ENCODE results near the gene HHLA2. TPM values are rescaled to one million over a fixed set of nuclear protein-coding genes. Genes with fewer than 3 reads are reported as not detected.
"Not testable (repeated sequence)": the region's sequence is repeated elsewhere in the genome, so short reads cannot be mapped to it uniquely, and the experiment has no call there.

Gene HHLA2
- total RNA-seq, 1 experiment from 2014 or later: 5.8 TPM

DNA sequence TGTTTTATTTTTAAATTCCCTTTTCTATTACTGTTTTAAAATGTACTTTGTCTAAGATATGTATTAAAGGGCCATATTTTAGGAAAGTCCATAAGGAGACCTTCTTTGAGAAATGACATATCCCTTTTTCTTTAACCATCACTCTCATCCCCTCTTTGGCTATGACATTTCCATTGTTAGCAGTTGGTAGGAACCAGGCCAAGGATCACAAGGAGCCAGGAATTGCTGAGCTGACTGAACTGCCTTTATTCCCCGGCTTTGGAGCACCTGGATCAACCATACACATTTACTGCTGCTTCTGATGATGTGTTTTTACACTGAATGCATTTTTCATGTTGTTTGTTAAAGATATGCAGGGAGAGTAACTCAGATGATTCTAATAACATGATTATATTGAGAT lies 79.7 kb downstream of the HHLA2 start:
- H3K4me3 Mint-ChIP-seq (ENCODE audit: low read depth, unreplicated experiment): no peak overlapping the region
- no peaks in the 10 kb centered on the region for H3K36me3 Mint-ChIP-seq (ENCODE audit: insufficient read depth, unreplicated experiment)
- H3K4me1 Mint-ChIP-seq (ENCODE audit: low read depth, unreplicated experiment): no peaks in the 10 kb centered on the region
- intact Hi-C loops (cut with micrococcal nuclease; ENCODE audit: unreplicated experiment): no loop called here
- CTCF ChIA-PET: no interaction called here
- TF ChIP-seq, protein P1, sequence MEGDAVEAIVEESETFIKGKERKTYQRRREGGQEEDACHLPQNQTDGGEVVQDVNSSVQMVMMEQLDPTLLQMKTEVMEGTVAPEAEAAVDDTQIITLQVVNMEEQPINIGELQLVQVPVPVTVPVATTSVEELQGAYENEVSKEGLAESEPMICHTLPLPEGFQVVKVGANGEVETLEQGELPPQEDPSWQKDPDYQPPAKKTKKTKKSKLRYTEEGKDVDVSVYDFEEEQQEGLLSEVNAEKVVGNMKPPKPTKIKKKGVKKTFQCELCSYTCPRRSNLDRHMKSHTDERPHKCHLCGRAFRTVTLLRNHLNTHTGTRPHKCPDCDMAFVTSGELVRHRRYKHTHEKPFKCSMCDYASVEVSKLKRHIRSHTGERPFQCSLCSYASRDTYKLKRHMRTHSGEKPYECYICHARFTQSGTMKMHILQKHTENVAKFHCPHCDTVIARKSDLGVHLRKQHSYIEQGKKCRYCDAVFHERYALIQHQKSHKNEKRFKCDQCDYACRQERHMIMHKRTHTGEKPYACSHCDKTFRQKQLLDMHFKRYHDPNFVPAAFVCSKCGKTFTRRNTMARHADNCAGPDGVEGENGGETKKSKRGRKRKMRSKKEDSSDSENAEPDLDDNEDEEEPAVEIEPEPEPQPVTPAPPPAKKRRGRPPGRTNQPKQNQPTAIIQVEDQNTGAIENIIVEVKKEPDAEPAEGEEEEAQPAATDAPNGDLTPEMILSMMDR (IDR thresholded peaks at IDR 0.05; ENCODE audit: unreplicated experiment): no peak
- no peaks in the 10 kb centered on the region for H3K9me3 Mint-ChIP-seq (ENCODE audit: low read depth, unreplicated experiment)
- BruUV-seq (replicated peaks): no TSS peak
- DNase-seq: no peak
- no peak overlapping the region for H3K27ac Mint-ChIP-seq (ENCODE audit: unreplicated experiment)
- H3K27me3 Mint-ChIP-seq (ENCODE audit: unreplicated experiment): no peaks in the 10 kb centered on the region

DNA sequence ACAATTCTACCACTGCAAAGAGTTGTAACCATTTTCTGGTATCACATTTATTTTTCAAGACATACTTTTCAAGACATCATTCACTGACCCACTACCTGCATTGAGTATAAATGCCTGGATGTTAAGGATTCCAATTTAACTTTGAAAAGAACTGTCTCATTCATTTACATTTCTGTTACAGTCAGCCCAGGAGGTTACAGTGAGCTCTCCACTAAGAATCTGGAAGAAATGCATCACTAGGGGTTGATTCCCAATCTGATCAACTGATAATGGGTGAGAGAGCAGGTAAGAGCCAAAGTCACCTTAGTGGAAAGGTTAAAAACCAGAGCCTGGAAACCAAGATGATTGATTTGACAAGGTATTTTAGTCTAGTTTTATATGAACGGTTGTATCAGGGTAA lies 81.0 kb downstream of the HHLA2 start:
- H3K36me3 Mint-ChIP-seq (ENCODE audit: insufficient read depth, unreplicated experiment): no peaks in the 10 kb centered on the region
- no peaks in the 10 kb centered on the region for H3K4me1 Mint-ChIP-seq (ENCODE audit: low read depth, unreplicated experiment)
- TF ChIP-seq, protein P1 (IDR thresholded peaks at IDR 0.05; ENCODE audit: unreplicated experiment): no peak
- H3K27me3 Mint-ChIP-seq (ENCODE audit: unreplicated experiment): no peaks in the 10 kb centered on the region
- intact Hi-C loops (cut with micrococcal nuclease; ENCODE audit: unreplicated experiment): no loop called here
- CTCF ChIA-PET: no interaction called here
- no peak overlapping the region for H3K4me3 Mint-ChIP-seq (ENCODE audit: low read depth, unreplicated experiment)
- BruUV-seq (replicated peaks): no TSS peak
- no peak for DNase-seq
- H3K9me3 Mint-ChIP-seq (ENCODE audit: low read depth, unreplicated experiment): no peaks in the 10 kb centered on the region
- no peak overlapping the region for H3K27ac Mint-ChIP-seq (ENCODE audit: unreplicated experiment)

DNA sequence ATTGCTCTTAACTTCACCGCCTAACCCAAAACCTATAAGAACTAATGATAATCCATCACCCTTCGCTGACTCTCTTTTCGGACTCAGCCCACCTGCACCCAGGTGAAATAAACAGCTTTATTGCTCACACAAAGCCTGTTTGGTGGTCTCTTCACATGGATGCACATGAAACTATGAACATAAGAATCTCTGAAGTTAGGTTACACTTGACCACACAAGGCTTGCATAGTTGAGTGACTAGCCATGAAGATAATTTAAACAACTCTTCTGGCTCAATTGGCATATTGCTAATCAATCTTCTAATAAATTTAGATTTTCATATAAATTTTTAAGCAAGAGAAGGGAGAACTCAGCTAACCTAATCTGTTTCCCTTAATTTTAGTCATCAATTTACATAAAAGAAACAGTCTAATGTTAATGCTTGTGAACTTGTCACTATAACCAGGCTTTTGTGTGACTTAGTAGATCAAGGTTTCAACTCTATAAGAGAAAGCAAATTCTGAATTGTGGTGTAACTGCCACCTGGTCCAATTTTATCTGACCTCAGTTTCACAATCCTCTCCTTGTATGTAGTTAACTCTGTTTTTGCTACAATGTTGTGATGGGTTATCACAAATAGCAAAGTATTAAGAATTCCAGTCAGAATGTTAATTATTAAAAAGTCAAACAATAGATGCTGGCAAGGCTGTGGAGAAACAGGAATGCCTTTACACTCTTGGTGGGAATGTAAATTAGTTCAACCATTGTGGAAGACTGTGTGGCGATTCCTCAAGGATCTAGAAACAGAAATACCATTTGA lies 82.0 kb downstream of the HHLA2 start:
- no peaks in the 10 kb centered on the region for H3K36me3 Mint-ChIP-seq (ENCODE audit: insufficient read depth, unreplicated experiment)
- intact Hi-C loops (cut with micrococcal nuclease; ENCODE audit: unreplicated experiment): no loop called here

DNA sequence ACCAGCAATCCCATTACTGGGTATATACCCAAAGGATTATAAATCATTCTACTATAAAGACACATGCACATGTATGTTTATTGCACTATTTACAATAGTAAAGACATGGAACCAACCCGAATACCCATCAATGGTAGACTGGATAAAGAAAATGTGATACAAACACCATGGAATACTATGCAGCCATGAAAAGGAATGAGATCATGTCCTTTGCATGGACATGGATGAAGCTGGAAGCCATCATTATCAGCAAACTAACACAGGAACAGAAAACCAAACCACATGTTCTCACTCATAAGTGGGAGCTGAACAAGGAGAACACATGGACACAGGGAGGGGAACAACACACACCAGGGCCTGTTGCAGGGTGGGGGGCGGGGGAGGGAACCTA lies 82.6 kb downstream of the HHLA2 start:
- BruUV-seq (replicated peaks); H3K27me3 Mint-ChIP-seq (ENCODE audit: unreplicated experiment); H3K36me3 Mint-ChIP-seq (ENCODE audit: insufficient read depth, unreplicated experiment); DNase-seq; intact Hi-C loops (cut with micrococcal nuclease; ENCODE audit: unreplicated experiment); CTCF ChIA-PET; H3K4me3 Mint-ChIP-seq (ENCODE audit: low read depth, unreplicated experiment); H3K9me3 Mint-ChIP-seq (ENCODE audit: low read depth, unreplicated experiment); H3K27ac Mint-ChIP-seq (ENCODE audit: unreplicated experiment); H3K4me1 Mint-ChIP-seq (ENCODE audit: low read depth, unreplicated experiment): not testable (repeated sequence)

More for the DNA sequence above, 82.0 kb downstream of the HHLA2 start:
- DNase-seq: no peak
- Mint-ChIP-seq H3K27me3 (ENCODE audit: unreplicated experiment) (no peaks in the 10 kb centered on the region), H3K27ac (ENCODE audit: unreplicated experiment) (no peak overlapping the region), H3K9me3 (ENCODE audit: low read depth, unreplicated experiment) (no peaks in the 10 kb centered on the region), H3K4me1 (ENCODE audit: low read depth, unreplicated experiment) (no peaks in the 10 kb centered on the region), H3K4me3 (ENCODE audit: low read depth, unreplicated experiment) (no peak overlapping the region)
- CTCF ChIA-PET: no interaction called here
- no TSS peak for BruUV-seq (replicated peaks)
- TF ChIP-seq, protein P1 (IDR thresholded peaks at IDR 0.05; ENCODE audit: unreplicated experiment): no peak

DNA sequence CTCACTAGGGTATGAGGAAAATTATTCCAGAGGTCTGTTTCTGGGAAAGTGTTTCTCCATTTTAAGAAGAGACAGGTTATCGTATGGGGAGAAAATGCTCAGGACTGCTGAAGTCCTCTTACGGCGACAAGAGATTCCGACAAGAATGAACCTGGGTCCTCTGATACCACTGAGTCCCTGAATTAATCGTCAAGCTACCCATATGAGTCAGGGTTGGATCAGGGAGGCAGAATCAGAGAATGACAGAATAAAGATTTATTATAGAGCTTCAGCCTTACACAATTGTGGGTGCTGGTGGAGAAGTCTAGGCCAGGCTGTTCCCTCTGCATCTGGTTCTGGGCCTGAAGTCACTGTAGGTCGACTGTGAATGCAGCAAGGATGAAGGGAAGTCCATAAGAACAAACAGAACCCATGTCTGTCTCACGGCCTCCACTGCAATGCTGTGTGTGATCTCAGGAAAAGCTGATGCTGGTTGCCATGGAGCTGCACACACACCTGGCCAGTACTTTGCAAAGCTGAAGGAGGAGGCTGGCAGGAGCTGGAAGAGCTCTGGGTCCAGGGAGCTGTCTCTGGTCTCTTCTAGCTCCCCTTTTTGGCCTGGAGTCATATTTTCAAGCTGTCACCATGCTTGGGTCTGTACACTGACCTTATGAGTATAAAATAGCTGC lies 83.9 kb downstream of the HHLA2 start:
- intact Hi-C loops (cut with micrococcal nuclease; ENCODE audit: unreplicated experiment): no loop called here
- H3K9me3 Mint-ChIP-seq (ENCODE audit: low read depth, unreplicated experiment): no peaks in the 10 kb centered on the region
- no peaks in the 10 kb centered on the region for H3K4me1 Mint-ChIP-seq (ENCODE audit: low read depth, unreplicated experiment)
- TF ChIP-seq, protein P1 (IDR thresholded peaks at IDR 0.05; ENCODE audit: unreplicated experiment): no peak
- H3K27me3 Mint-ChIP-seq (ENCODE audit: unreplicated experiment): no peaks in the 10 kb centered on the region
- no peak overlapping the region for H3K4me3 Mint-ChIP-seq (ENCODE audit: low read depth, unreplicated experiment)
- H3K27ac Mint-ChIP-seq (ENCODE audit: unreplicated experiment): no peak overlapping the region
- DNase-seq: no peak
- BruUV-seq (replicated peaks): no TSS peak
- H3K36me3 Mint-ChIP-seq (ENCODE audit: insufficient read depth, unreplicated experiment): no peaks in the 10 kb centered on the region
- CTCF ChIA-PET: no interaction called here

Data from Calu3 (cell line).